Activated T-helper 2 cell treated with anti-CD3 and anti-CD28 coated beads, Interferon-gamma antibody, Interleukin-2, Interleukin-4, amounts not matched to agents 10 μg/mL and 5 μg/mL and 100 μg/mL, durations not matched to agents 14 hours and 24 hours and 36 hours (primary cell): ENCODE measurements around the gene SLC9A1. TPM values are rescaled to one million over a fixed set of nuclear protein-coding genes. Genes with fewer than 3 reads are reported as not detected.

Source experiments
- DNase-seq: peaks from one replicate; pipeline ENCODE4 v3.0.0; 2021; ENCODE audit warnings: low spot score
- H3K27ac Mint-ChIP-seq: one replicate; pipeline ENCODE4 v1.8.0; 2021; ENCODE audit warnings: mixed read lengths
- H3K27me3 Mint-ChIP-seq: one replicate; pipeline ENCODE4 v1.8.0; 2021; ENCODE audit warnings: low read depth, mixed read lengths
- H3K36me3 Mint-ChIP-seq: one replicate; pipeline ENCODE4 v1.8.0; 2021; ENCODE audit warnings: low read depth, mixed read lengths
- H3K4me1 Mint-ChIP-seq: one replicate; pipeline ENCODE4 v1.8.0; 2021; ENCODE audit warnings: low read depth, mixed read lengths
- H3K4me3 Mint-ChIP-seq: one replicate; pipeline ENCODE4 v1.8.0; 2021; ENCODE audit warnings: low read depth, mild to moderate bottlenecking, moderate library complexity, mixed read lengths
- H3K9me3 Mint-ChIP-seq: one replicate; pipeline ENCODE4 v1.8.0; 2021; ENCODE audit warnings: mixed read lengths
- intact Hi-C: fragments of 100-400 bp; cut with micrococcal nuclease; formaldehyde crosslinking; loops from one replicate; pipeline ENCODE4 v1.15.1; 2023
- total RNA-seq: library from RNA; stranded (reverse); gene quantifications from 2 replicates; pipeline ENCODE4 v1.2.3, GENCODE V29; 2022

SLC9A1 gene
- total RNA-seq, 1 donor from 2014 or later = 27.2 TPM

GRCh38 chr1:27148591-27148990, 6.3 kb downstream of the SLC9A1 start:
- Mint-ChIP-seq H3K27me3 (no peaks in the 10 kb centered on the region), H3K27ac (no peak overlapping the region), H3K4me1 (peaks cover 33% of the 10 kb centered on the region), H3K9me3 (no peaks in the 10 kb centered on the region), H3K4me3 (no peak overlapping the region), H3K36me3 (peaks cover 17% of the 10 kb centered on the region)
- no peak for DNase-seq
- intact Hi-C loops = no loop called here

GRCh38 chr1:27147842-27148518, 6.9 kb downstream of the SLC9A1 start:
- H3K4me1 Mint-ChIP-seq = peaks cover 30% of the 10 kb centered on the region
- peaks cover 17% of the 10 kb centered on the region for H3K36me3 Mint-ChIP-seq
- DNase-seq = no peak
- intact Hi-C loops = no loop called here
- H3K27me3 Mint-ChIP-seq = no peaks in the 10 kb centered on the region
- no peak overlapping the region for H3K27ac Mint-ChIP-seq
- no peaks in the 10 kb centered on the region for H3K9me3 Mint-ChIP-seq
- H3K4me3 Mint-ChIP-seq = no peak overlapping the region

GRCh38 chr1:27145934-27146354, 9.0 kb downstream of the SLC9A1 start:
- Mint-ChIP-seq H3K4me1 (peaks cover 21% of the 10 kb centered on the region), H3K36me3 (peaks cover 14% of the 10 kb centered on the region), H3K9me3 (no peaks in the 10 kb centered on the region), H3K27ac (no peak overlapping the region), H3K4me3 (no peak overlapping the region), H3K27me3 (no peaks in the 10 kb centered on the region)
- intact Hi-C loops = no loop called here
- DNase-seq = no peak

- H3K27me3 Mint-ChIP-seq = no peaks in the 10 kb centered on the region
- intact Hi-C loops = no loop called here
- peaks cover 14% of the 10 kb centered on the region for H3K36me3 Mint-ChIP-seq
- no peak for DNase-seq
- no peaks in the 10 kb centered on the region for H3K9me3 Mint-ChIP-seq
- no peak overlapping the region for H3K27ac Mint-ChIP-seq
- H3K4me3 Mint-ChIP-seq = no peak overlapping the region
- peaks cover 20% of the 10 kb centered on the region for H3K4me1 Mint-ChIP-seq
These were observed 9.8 kb downstream of the SLC9A1 start for GRCh38 chr1:27144920-27145661.

GRCh38 chr1:27144049-27144748, 10.7 kb downstream of the SLC9A1 start:
- no peak for DNase-seq
- H3K4me1 Mint-ChIP-seq = peaks cover 18% of the 10 kb centered on the region
- intact Hi-C loops = no loop called here

GRCh38 chr1:27143401-27143800, 11.5 kb downstream of the SLC9A1 start:
- Mint-ChIP-seq H3K4me3 (no peak overlapping the region), H3K9me3 (no peaks in the 10 kb centered on the region), H3K4me1 (peaks cover 19% of the 10 kb centered on the region), H3K36me3 (peaks cover 14% of the 10 kb centered on the region), H3K27ac (no peak overlapping the region), H3K27me3 (no peaks in the 10 kb centered on the region)
- intact Hi-C loops = no loop called here
- no peak for DNase-seq

More at GRCh38 chr1:27144049-27144748, 10.7 kb downstream of the SLC9A1 start:
- Mint-ChIP-seq H3K27ac (no peak overlapping the region), H3K4me3 (no peak overlapping the region), H3K27me3 (no peaks in the 10 kb centered on the region), H3K9me3 (no peaks in the 10 kb centered on the region), H3K36me3 (peaks cover 14% of the 10 kb centered on the region)

- H3K27ac Mint-ChIP-seq = peak overlapping the region; percentile 18
- intact Hi-C loops = no loop called here
- H3K27me3 Mint-ChIP-seq = no peaks in the 10 kb centered on the region
- peaks cover 25% of the 10 kb centered on the region for H3K4me1 Mint-ChIP-seq
- no peak for DNase-seq
- no peak overlapping the region for H3K4me3 Mint-ChIP-seq
- peaks cover 14% of the 10 kb centered on the region for H3K36me3 Mint-ChIP-seq
- no peaks in the 10 kb centered on the region for H3K9me3 Mint-ChIP-seq
These were observed 12.5 kb downstream of the SLC9A1 start for GRCh38 chr1:27142464-27142863.

GRCh38 chr1:27141266-27142003, 13.5 kb downstream of the SLC9A1 start:
- no peaks in the 10 kb centered on the region for H3K9me3 Mint-ChIP-seq
- intact Hi-C loops = no loop called here
- no peak for DNase-seq
- no peaks in the 10 kb centered on the region for H3K27me3 Mint-ChIP-seq
- peak overlapping the region; percentile 24 for H3K27ac Mint-ChIP-seq
- H3K4me1 Mint-ChIP-seq = peaks cover 35% of the 10 kb centered on the region
- H3K36me3 Mint-ChIP-seq = peaks cover 14% of the 10 kb centered on the region
- no peak overlapping the region for H3K4me3 Mint-ChIP-seq

- no peaks in the 10 kb centered on the region for H3K9me3 Mint-ChIP-seq
- H3K27me3 Mint-ChIP-seq = no peaks in the 10 kb centered on the region
- H3K4me1 Mint-ChIP-seq = peaks cover 42% of the 10 kb centered on the region
- H3K36me3 Mint-ChIP-seq = peaks cover 8% of the 10 kb centered on the region
- intact Hi-C loops = no loop called here
- H3K4me3 Mint-ChIP-seq = no peak overlapping the region
- no peak for DNase-seq
- H3K27ac Mint-ChIP-seq = no peak overlapping the region
These were observed 14.9 kb downstream of the SLC9A1 start for GRCh38 chr1:27139980-27140379.

GRCh38 chr1:27138927-27139326, 16.0 kb downstream of the SLC9A1 start:
- H3K9me3 Mint-ChIP-seq = no peaks in the 10 kb centered on the region
- H3K27ac Mint-ChIP-seq = no peak overlapping the region
- no peak overlapping the region for H3K4me3 Mint-ChIP-seq
- H3K4me1 Mint-ChIP-seq = peaks cover 40% of the 10 kb centered on the region
- DNase-seq = no peak
- peaks cover 3% of the 10 kb centered on the region for H3K36me3 Mint-ChIP-seq
- no peaks in the 10 kb centered on the region for H3K27me3 Mint-ChIP-seq
- intact Hi-C loops = no loop called here

GRCh38 chr1:27138368-27138767, 16.6 kb downstream of the SLC9A1 start:
- intact Hi-C loops = no loop called here
- Mint-ChIP-seq H3K36me3 (peaks cover 3% of the 10 kb centered on the region), H3K27ac (peak overlapping the region; percentile 99), H3K27me3 (no peaks in the 10 kb centered on the region), H3K9me3 (no peaks in the 10 kb centered on the region), H3K4me3 (no peak overlapping the region), H3K4me1 (peaks cover 40% of the 10 kb centered on the region)
- no peak for DNase-seq

GRCh38 chr1:27137544-27138075, 17.3 kb downstream of the SLC9A1 start:
- Mint-ChIP-seq H3K9me3 (no peaks in the 10 kb centered on the region), H3K4me3 (no peak overlapping the region), H3K36me3 (peaks cover 3% of the 10 kb centered on the region), H3K27me3 (no peaks in the 10 kb centered on the region), H3K4me1 (peaks cover 34% of the 10 kb centered on the region), H3K27ac (peak overlapping the region; percentile 99)
- intact Hi-C loops = loop anchor here (1.0 to 2.0 kb wide), 2 partner anchors 18 to 25 kb away; partner anchors contain the start of gene SLC9A1
- DNase-seq = no peak
